ENCODE results near the gene TUBG1. TPM values are rescaled to one million over a fixed set of nuclear protein-coding genes. Genes with fewer than 3 reads are reported as not detected.
A peak's percentile ranks its signal among the peaks of the same experiment; 100 is the strongest.

TUBG1 gene
- total RNA-seq, 2 donors from 2014 or later: 17.4 to 23.1 TPM

DNA sequence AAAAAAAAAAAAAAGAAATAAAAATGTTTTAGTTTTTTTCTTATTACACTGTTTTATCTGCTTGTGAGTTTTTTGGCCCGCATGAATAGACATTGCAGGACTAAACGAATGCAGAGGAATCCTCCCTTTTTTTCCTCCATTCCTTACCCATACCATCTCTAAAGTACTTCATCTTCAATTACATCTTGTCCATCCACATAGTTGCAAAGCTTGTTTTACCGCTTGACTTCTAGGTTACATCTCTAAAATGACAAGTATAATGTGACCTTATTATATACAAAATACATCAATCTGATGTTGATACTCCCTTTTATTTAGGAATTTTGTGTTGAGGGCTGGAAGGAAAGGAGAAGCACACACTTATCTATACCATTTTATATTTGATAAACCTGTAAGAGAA, 13.1 kb upstream of the TUBG1 start:
- Histone ChIP-seq H3K27me3 (no peaks in the 10 kb centered on the region), H3K36me3 (replicated peaks in 1 of 2; ENCODE audit: insufficient read depth in 1 of 2, low read depth in 2 of 2) (no peaks in the 10 kb centered on the region), H3K4me1 (peaks cover 5% of the 10 kb centered on the region), H3K9me3 (no peaks in the 10 kb centered on the region), H3K4me3 (no peak overlapping the region), H3K27ac (no peak overlapping the region)
- WGBS, 2 donors: 82% methylated on average over 3 of the region's 3 CpGs
- ATAC-seq (no peak), DNase-seq (no peak)
- intact Hi-C loops (cut with DNase I): no loop called here
- TF ChIP-seq, protein P1, sequence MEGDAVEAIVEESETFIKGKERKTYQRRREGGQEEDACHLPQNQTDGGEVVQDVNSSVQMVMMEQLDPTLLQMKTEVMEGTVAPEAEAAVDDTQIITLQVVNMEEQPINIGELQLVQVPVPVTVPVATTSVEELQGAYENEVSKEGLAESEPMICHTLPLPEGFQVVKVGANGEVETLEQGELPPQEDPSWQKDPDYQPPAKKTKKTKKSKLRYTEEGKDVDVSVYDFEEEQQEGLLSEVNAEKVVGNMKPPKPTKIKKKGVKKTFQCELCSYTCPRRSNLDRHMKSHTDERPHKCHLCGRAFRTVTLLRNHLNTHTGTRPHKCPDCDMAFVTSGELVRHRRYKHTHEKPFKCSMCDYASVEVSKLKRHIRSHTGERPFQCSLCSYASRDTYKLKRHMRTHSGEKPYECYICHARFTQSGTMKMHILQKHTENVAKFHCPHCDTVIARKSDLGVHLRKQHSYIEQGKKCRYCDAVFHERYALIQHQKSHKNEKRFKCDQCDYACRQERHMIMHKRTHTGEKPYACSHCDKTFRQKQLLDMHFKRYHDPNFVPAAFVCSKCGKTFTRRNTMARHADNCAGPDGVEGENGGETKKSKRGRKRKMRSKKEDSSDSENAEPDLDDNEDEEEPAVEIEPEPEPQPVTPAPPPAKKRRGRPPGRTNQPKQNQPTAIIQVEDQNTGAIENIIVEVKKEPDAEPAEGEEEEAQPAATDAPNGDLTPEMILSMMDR (IDR thresholded peaks at IDR 0.05): no peak
- no peak for TF ChIP-seq POLR2A (IDR thresholded peaks at IDR 0.05)

DNA sequence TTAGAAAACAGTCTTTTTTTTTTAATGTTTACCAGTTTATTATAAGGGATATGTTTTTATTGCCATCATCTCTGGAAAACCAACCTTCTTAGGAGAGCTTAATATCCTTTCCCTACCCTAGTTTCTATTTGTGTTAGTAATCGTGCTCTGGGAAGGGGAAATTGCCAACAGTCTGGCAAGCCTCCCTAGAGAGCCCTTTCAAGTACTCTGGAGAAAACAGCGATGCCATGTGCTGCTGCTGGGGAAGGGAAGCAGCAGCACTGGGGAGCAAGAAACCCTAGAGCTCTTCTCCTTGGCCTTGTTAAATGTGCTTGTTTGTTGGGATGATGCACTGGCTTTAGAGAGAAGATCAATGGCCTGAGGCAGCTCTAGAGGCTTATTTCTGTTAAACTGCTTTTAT, 10.6 kb upstream of the TUBG1 start:
- no peak overlapping the region for H3K27ac ChIP-seq
- WGBS, 2 donors: 35 to 39% methylated on average over 2 of the region's 2 CpGs

DNA sequence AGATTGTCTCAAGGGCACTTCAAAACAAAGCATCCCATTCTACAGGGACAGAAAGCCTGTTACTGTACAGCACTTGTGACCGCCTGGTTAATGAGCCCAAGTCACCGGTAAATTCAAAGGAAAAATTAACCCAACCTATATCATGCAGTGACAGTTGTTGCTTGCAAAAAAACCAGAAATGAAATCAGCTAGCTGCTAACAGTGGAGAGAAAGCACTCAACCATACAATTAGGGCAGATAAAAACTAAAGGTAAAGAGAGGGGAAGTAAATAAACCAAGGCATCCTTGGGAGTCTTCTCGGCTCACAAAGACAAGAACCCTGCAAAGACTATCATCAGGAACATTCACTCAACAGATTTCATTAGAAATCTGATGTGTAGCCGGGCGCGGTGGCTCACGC, 6.2 kb upstream of the TUBG1 start:
- H3K27me3 ChIP-seq: no peaks in the 10 kb centered on the region
- TF ChIP-seq, protein P1 (IDR thresholded peaks at IDR 0.05): no peak
- TF ChIP-seq POLR2A (IDR thresholded peaks at IDR 0.05): no peak
- H3K36me3 ChIP-seq (replicated peaks in 1 of 2; ENCODE audit: insufficient read depth in 1 of 2, low read depth in 2 of 2): no peaks in the 10 kb centered on the region
- no peak overlapping the region for H3K4me3 ChIP-seq
- H3K4me1 ChIP-seq: peaks cover 35% of the 10 kb centered on the region
- intact Hi-C loops (cut with DNase I): no loop called here
- H3K27ac ChIP-seq: no peak overlapping the region
- DNase-seq: no peak
- 85 to 90% methylated on average over 7 of the region's 7 CpGs for WGBS, 2 donors
- ATAC-seq: no peak
- no peaks in the 10 kb centered on the region for H3K9me3 ChIP-seq

More for the DNA sequence above, 10.6 kb upstream of the TUBG1 start:
- Histone ChIP-seq H3K4me3 (no peak overlapping the region), H3K4me1 (peaks cover 5% of the 10 kb centered on the region), H3K27me3 (no peaks in the 10 kb centered on the region), H3K36me3 (replicated peaks in 1 of 2; ENCODE audit: insufficient read depth in 1 of 2, low read depth in 2 of 2) (no peaks in the 10 kb centered on the region), H3K9me3 (no peaks in the 10 kb centered on the region)
- no peak for TF ChIP-seq POLR2A (IDR thresholded peaks at IDR 0.05)
- TF ChIP-seq, protein P1 (IDR thresholded peaks at IDR 0.05): no peak
- DNase-seq (no peak), ATAC-seq (no peak)
- intact Hi-C loops (cut with DNase I): no loop called here

DNA sequence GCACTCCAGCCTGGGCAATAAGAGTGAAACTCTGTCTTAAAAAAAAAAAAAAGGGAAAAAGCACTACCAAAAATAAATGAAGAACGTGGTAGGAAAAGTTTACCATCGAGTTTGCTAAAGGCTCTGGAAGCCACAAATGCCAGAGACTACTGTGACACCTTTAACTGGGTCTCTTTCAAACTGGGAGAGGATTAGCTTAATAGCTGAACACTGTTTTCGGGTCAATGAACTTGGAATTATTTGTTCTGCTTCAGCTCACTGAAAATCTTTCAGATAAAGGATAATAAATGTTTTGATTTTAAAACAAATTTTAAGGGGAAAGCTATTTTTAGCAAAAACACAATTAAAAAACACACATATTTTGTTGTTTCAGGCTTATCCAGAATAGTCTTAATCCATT, 1.7 kb upstream of the TUBG1 start:
- Histone ChIP-seq H3K9me3 (no peaks in the 10 kb centered on the region), H3K27me3 (no peaks in the 10 kb centered on the region), H3K4me1 (peaks cover 42% of the 10 kb centered on the region), H3K27ac (peak overlapping the region in 1 of 4 donors; percentile 90), H3K36me3 (replicated peaks in 1 of 2; ENCODE audit: insufficient read depth in 1 of 2, low read depth in 2 of 2) (peaks cover 5 to 6% of the 10 kb centered on the region in 2 donors), H3K4me3 (no peak overlapping the region)
- TF ChIP-seq POLR2A (IDR thresholded peaks at IDR 0.05): no peak
- TF ChIP-seq, protein P1 (IDR thresholded peaks at IDR 0.05): no peak
- intact Hi-C loops (cut with DNase I): no loop called here
- ATAC-seq: no peak
- 30 to 38% methylated on average over 3 of the region's 3 CpGs for WGBS, 2 donors
- DNase-seq: no peak

Measured in body of pancreas (tissue), 4 donors.